GM10266 (cell line): ENCODE results near the gene GALNT10.

Source experiments
- DNase-seq: peaks from one replicate; pipeline ENCODE4 v3.0.0; 2012; ENCODE audit errors: extremely low spot score
- CTCF ChIP-seq: IDR thresholded peaks from 2 replicates; pipeline ENCODE4 v1.5.1; 2012; ENCODE audit warnings: mild to moderate bottlenecking, low read depth; ENCODE audit not compliant: control insufficient read depth, insufficient read depth; ENCODE audit errors: missing control alignments

GALNT10 gene

GRCh38 chr5:154198611-154199230, 8.2 kb downstream of the GALNT10 start:
- TF ChIP-seq CTCF: no peak
- DNase-seq: no peak

- no peak for TF ChIP-seq CTCF
- DNase-seq: no peak
Observed at GRCh38 chr5:154199263-154199662, 8.7 kb downstream of the GALNT10 start.

GRCh38 chr5:154199671-154200220, 9.2 kb downstream of the GALNT10 start:
- DNase-seq: no peak
- TF ChIP-seq CTCF: no peak

GRCh38 chr5:154200221-154200620, 9.7 kb downstream of the GALNT10 start:
- no peak for TF ChIP-seq CTCF
- DNase-seq: no peak

GRCh38 chr5:154201108-154201769, 10.7 kb downstream of the GALNT10 start:
- no peak for TF ChIP-seq CTCF
- DNase-seq: no peak

GRCh38 chr5:154202379-154203260, 12.1 kb downstream of the GALNT10 start:
- peak; percentile 72 for DNase-seq
- TF ChIP-seq CTCF: no peak
